Hepatocyte (in vitro differentiated cells): ENCODE data around the gene BIN1. TPM values are rescaled to one million over a fixed set of nuclear protein-coding genes. Genes with fewer than 3 reads are reported as not detected.

Source experiments
- DNase-seq: peaks from one replicate; pipeline ENCODE4 v3.0.0-alpha.2; 2016; ENCODE audit warnings: low spot score
- H2AFZ ChIP-seq: fragments of 200-600 bp; sonication (generic); 2 replicates; pipeline ENCODE4 v1.6.0; 2016; ENCODE audit warnings: antibody characterized with exemption, mild to moderate bottlenecking
- H3K27ac ChIP-seq: fragments of 200-600 bp; sonication (generic); 2 replicates; pipeline ENCODE4 v1.5.1; 2016; ENCODE audit warnings: mild to moderate bottlenecking
- H3K27me3 ChIP-seq: fragments of 200-600 bp; sonication (generic); 2 replicates; pipeline ENCODE4 v1.6.1; 2016
- H3K36me3 ChIP-seq: fragments of 200-600 bp; sonication (generic); replicated peaks from 2 replicates; pipeline ENCODE4 v1.5.1; 2016; ENCODE audit warnings: low read depth; ENCODE audit not compliant: insufficient read depth
- H3K4me1 ChIP-seq: fragments of 200-600 bp; sonication (generic); 2 replicates; pipeline ENCODE4 v1.5.1; 2016; ENCODE audit warnings: mild to moderate bottlenecking, moderate library complexity; ENCODE audit not compliant: insufficient read depth
- H3K4me2 ChIP-seq: fragments of 200-600 bp; sonication (generic); 2 replicates; pipeline ENCODE4 v1.6.0; 2016
- H3K4me3 ChIP-seq: fragments of 200-600 bp; sonication (generic); 2 replicates; pipeline ENCODE4 v1.5.1; 2016; ENCODE audit warnings: mild to moderate bottlenecking
- H3K79me2 ChIP-seq: fragments of 200-600 bp; sonication (generic); 2 replicates; pipeline ENCODE4 v1.6.0; 2017; ENCODE audit warnings: mild to moderate bottlenecking
- H3K9me2 ChIP-seq: fragments of 200-600 bp; sonication (generic); replicated peaks from 2 replicates; pipeline ENCODE4 v1.6.0; 2017; ENCODE audit warnings: mild to moderate bottlenecking; ENCODE audit not compliant: insufficient read depth
- H3K9me3 ChIP-seq: fragments of 200-600 bp; sonication (generic); 2 replicates; pipeline ENCODE4 v1.5.1; 2016; ENCODE audit warnings: low read depth, mild to moderate bottlenecking
- H4K20me1 ChIP-seq: fragments of 200-600 bp; sonication (generic); 2 replicates; pipeline ENCODE4 v1.6.0; 2016; ENCODE audit warnings: mild to moderate bottlenecking; ENCODE audit not compliant: insufficient read depth, poor library complexity, severe bottlenecking
- CTCF ChIP-seq: fragments of 200-600 bp; sonication (generic); IDR thresholded peaks from 2 replicates; pipeline ENCODE4 v1.5.1; 2016; ENCODE audit warnings: antibody characterized with exemption, mild to moderate bottlenecking; ENCODE audit not compliant: poor library complexity
- EZH2 ChIP-seq: fragments of 200-600 bp; sonication (generic); IDR thresholded peaks from 2 replicates; pipeline ENCODE4 v1.6.1; 2016; ENCODE audit warnings: antibody characterized with exemption, mild to moderate bottlenecking, borderline replicate concordance
- EZH2phosphoT487 ChIP-seq: fragments of 200-600 bp; sonication (generic); IDR thresholded peaks from one replicate; pipeline ENCODE4 v1.6.1; 2018; ENCODE audit warnings: antibody characterized with exemption, mild to moderate bottlenecking, low read depth, moderate library complexity; ENCODE audit not compliant: unreplicated experiment, severe bottlenecking
- WGBS: methylation state at CpG from one replicate; pipeline ENCODE4 v1.1.6; 2016; ENCODE audit warnings: low lambda C conversion rate; ENCODE audit errors: missing lambda C conversion rate; 5-methylcytosine and 5-hydroxymethylcytosine counted together
- polyA plus RNA-seq: library from polyadenylated mRNA; unstranded; fragments of >200 nt; fragmentation: Nextera tagmentation; extraction: Ambion mirVana; gene quantifications from 2 replicates; pipeline ENCODE4 v1.2.1, GENCODE V29; 2016
- total RNA-seq: library from RNA; depleted of rRNA; stranded (reverse); fragments of >200 nt; gene quantifications from 2 replicates; pipeline ENCODE4 v1.2.3, GENCODE V29; 2014

The BIN1 gene
- total and polyA plus RNA-seq, 2 experiments from 2014 or later: 109 to 113 TPM

GRCh38 chr2:127117603-127118002, 10.6 kb upstream of the BIN1 start:
- Histone ChIP-seq H3K9me2 (no peaks in the 10 kb centered on the region), H3K36me3 (no peaks in the 10 kb centered on the region), H3K4me3 (no peak overlapping the region), H3K4me1 (peaks cover 12% of the 10 kb centered on the region), H3K27ac (peak overlapping the region; percentile 69), H3K79me2 (no peaks in the 10 kb centered on the region), H3K9me3 (no peaks in the 10 kb centered on the region), H3K27me3 (no peaks in the 10 kb centered on the region), H3K4me2 (peak overlapping the region; percentile 61), H4K20me1 (no peaks in the 10 kb centered on the region), H2AFZ (no peak overlapping the region)
- 93% methylated on average over 9 of the region's 9 CpGs for WGBS
- TF ChIP-seq CTCF: no peak
- TF ChIP-seq EZH2: no peak
- TF ChIP-seq EZH2phosphoT487: no peak
- no peak for DNase-seq

DNA sequence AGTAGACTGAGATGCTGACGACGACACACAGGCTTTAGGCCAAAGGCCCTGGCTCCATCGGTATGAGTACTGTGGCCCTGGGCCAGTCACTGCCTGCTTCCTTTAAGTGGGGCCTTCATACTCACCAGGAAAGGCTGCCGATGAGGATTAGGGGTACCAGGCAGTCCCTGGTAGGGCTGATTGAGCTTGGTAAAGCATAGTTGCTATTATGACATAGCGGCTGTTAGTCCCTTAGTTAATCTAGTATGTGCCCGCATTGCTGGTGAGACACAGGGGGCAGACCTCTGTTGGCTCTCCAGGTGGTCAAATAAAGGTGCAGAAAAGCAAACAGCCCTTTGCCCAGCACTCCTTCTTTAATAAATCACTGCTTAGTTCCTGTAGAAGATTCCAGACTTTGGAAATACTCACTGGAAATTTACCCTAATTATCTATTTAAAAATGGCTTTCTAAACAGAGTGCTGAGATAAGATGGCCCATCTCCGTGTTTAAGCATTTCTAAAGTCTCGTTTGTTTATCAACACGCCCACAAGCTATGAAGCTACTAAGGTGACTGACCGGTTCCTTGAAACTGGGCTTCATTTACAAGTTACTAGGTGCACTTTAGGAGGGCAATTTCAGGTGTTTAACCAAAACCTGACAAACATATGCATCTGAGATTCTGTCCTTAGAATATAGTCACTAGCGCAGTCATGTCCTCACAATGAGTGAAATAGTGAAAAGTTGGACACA, 8.7 kb upstream of the BIN1 start:
- peaks cover 9% of the 10 kb centered on the region for H3K4me1 ChIP-seq

DNA sequence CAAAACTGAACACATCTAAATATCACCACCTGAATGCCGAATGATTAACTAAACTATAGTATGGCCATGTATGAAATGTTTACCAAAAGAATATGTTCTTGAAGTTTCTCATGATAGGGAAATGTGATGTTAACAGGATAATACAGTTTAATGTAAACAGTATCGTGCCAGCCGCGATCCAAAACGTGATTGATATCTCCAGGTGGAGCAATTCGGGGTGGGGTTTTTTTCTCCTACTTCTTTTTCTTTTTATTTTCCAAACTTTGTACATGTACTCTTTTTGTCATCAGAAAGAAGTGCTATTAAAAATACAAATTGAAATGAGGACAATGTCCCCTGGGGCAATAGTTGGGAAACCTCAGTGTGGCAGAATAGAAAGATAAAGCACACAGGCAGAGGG, 4.0 kb upstream of the BIN1 start:
- H3K79me2 ChIP-seq: peaks cover 8% of the 10 kb centered on the region
- H3K9me3 ChIP-seq: no peaks in the 10 kb centered on the region
- H3K9me2 ChIP-seq: no peaks in the 10 kb centered on the region
- no peak overlapping the region for H3K27ac ChIP-seq
- no peak for DNase-seq
- no peaks in the 10 kb centered on the region for H4K20me1 ChIP-seq
- WGBS: 78% methylated on average over 6 of the region's 6 CpGs
- no peaks in the 10 kb centered on the region for H3K36me3 ChIP-seq
- TF ChIP-seq CTCF: no peak
- no peak for TF ChIP-seq EZH2phosphoT487
- no peak for TF ChIP-seq EZH2
- no peak overlapping the region for H3K4me3 ChIP-seq
- H2AFZ ChIP-seq: no peak overlapping the region
- no peaks in the 10 kb centered on the region for H3K27me3 ChIP-seq
- H3K4me2 ChIP-seq: no peak overlapping the region
- H3K4me1 ChIP-seq: peaks cover 13% of the 10 kb centered on the region

More for the DNA sequence above, 8.7 kb upstream of the BIN1 start:
- Histone ChIP-seq H3K4me2 (peak overlapping the region; percentile 61), H3K27ac (peak overlapping the region; percentile 91), H4K20me1 (no peaks in the 10 kb centered on the region), H3K79me2 (no peaks in the 10 kb centered on the region), H3K9me2 (no peaks in the 10 kb centered on the region), H3K27me3 (no peaks in the 10 kb centered on the region), H3K4me3 (no peak overlapping the region), H3K9me3 (no peaks in the 10 kb centered on the region), H2AFZ (no peak overlapping the region), H3K36me3 (no peaks in the 10 kb centered on the region)
- WGBS: 30% methylated on average over 11 of the region's 11 CpGs
- DNase-seq: peak; percentile 45
- TF ChIP-seq EZH2phosphoT487 (no peak), EZH2 (no peak), CTCF (no peak)
